Activated naive CD4-positive, alpha-beta T cell treated with anti-CD3 and anti-CD28 coated beads, Interleukin-2, amount 50 U/mL, for 72 hours (primary cell): ENCODE measurements around the gene NDE1. TPM values are rescaled to one million over a fixed set of nuclear protein-coding genes. Genes with fewer than 3 reads are reported as not detected.
"Not testable (repeated sequence)": the region's sequence is repeated elsewhere in the genome, so short reads cannot be mapped to it uniquely, and the experiment has no call there.

Experiments
- ATAC-seq, 2 donors: fragments of 150-1000 bp; cut with Tn5 transposase; 2 replicates each; pipeline ENCODE4 v1.10.0; 2021; ENCODE audit warnings: mild to moderate bottlenecking in 2 of 2, moderate library complexity in 2 of 2
- DNase-seq, 2 donors: peaks; one replicate each; pipeline ENCODE4 v3.0.0; 2021 to 2022; ENCODE audit warnings: low spot score in 2 of 2
- H3K27ac Mint-ChIP-seq, 2 donors: one replicate each; pipeline ENCODE4 v1.8.0; 2022; ENCODE audit warnings: mild to moderate bottlenecking in 2 of 2, mixed read lengths in 2 of 2
- H3K36me3 Mint-ChIP-seq, 2 donors: one replicate each; pipeline ENCODE4 v1.8.0; 2022; ENCODE audit warnings: mixed read lengths in 2 of 2
- H3K9me3 Mint-ChIP-seq, 2 donors: one replicate each; pipeline ENCODE4 v1.8.0; 2022; ENCODE audit warnings: mixed read lengths in 2 of 2
- total RNA-seq, 2 donors: library from RNA; stranded (reverse); gene quantifications; one replicate each; pipeline ENCODE4 v1.2.3, GENCODE V29; 2022

Gene NDE1
- total RNA-seq: 100 to 1,000 TPM; 114 to 196 TPM

GRCh38 chr16:15650019-15650697 lies at the start of gene NDE1:
Gene NDE1, plus strand, starts transcription at chr16:15650245. Its CDS starts 14,534 bp downstream, at chr16:15664779.
- peak; percentile 96 to 98 for ATAC-seq

GRCh38 chr16:15601212-15601879 lies 48.7 kb upstream of the NDE1 start:
- DNase-seq (no peak), ATAC-seq (no peak)
- peak overlapping the region in 1 of 2 donors; percentile 47 for H3K27ac Mint-ChIP-seq
- peaks cover 26 to 32% of the 10 kb centered on the region in 2 donors for H3K36me3 Mint-ChIP-seq
- no peaks in the 10 kb centered on the region for H3K9me3 Mint-ChIP-seq

More at GRCh38 chr16:15650019-15650697, at the start of gene NDE1:
- DNase-seq: peak; percentile 78 to 90
- H3K27ac Mint-ChIP-seq: peak within 1 kb of the TSS; percentile 95 to 100
- no peaks in the 10 kb centered on the region for H3K9me3 Mint-ChIP-seq
- H3K36me3 Mint-ChIP-seq: peaks cover 0 to 9% of the 10 kb centered on the region in 2 donors

- Mint-ChIP-seq H3K27ac (peak overlapping the region in 1 of 2 donors; percentile 27), H3K9me3 (no peaks in the 10 kb centered on the region), H3K36me3 (peaks cover 25 to 31% of the 10 kb centered on the region in 2 donors)
- DNase-seq (no peak), ATAC-seq (no peak)
Measured at GRCh38 chr16:15602285-15603044, 47.6 kb upstream of the NDE1 start.

- Mint-ChIP-seq H3K27ac (peak overlapping the region; percentile 9 to 67), H3K9me3 (no peaks in the 10 kb centered on the region), H3K36me3 (peaks cover 20 to 21% of the 10 kb centered on the region in 2 donors)
- no peak for DNase-seq
- ATAC-seq: no peak
Measured at GRCh38 chr16:15604460-15605440, 45.3 kb upstream of the NDE1 start.

GRCh38 chr16:15605839-15606517 lies 44.1 kb upstream of the NDE1 start:
- no peak for DNase-seq
- Mint-ChIP-seq H3K36me3 (peaks cover 21 to 25% of the 10 kb centered on the region in 2 donors), H3K27ac (peak overlapping the region; percentile 48 to 81), H3K9me3 (no peaks in the 10 kb centered on the region)
- no peak for ATAC-seq

GRCh38 chr16:15606518-15607220 lies 43.4 kb upstream of the NDE1 start:
- DNase-seq (no peak), ATAC-seq (no peak)
- Mint-ChIP-seq H3K27ac (peak overlapping the region; percentile 48 to 81), H3K36me3 (peaks cover 21 to 25% of the 10 kb centered on the region in 2 donors), H3K9me3 (no peaks in the 10 kb centered on the region)

- DNase-seq, H3K9me3 Mint-ChIP-seq, ATAC-seq: not testable (repeated sequence)
- peak overlapping the region; percentile 48 to 81 for H3K27ac Mint-ChIP-seq
- H3K36me3 Mint-ChIP-seq: peaks cover 17 to 20% of the 10 kb centered on the region in 2 donors
Measured at GRCh38 chr16:15607221-15607699, 42.8 kb upstream of the NDE1 start.

- ATAC-seq: no peak
- H3K36me3 Mint-ChIP-seq: peaks cover 17 to 20% of the 10 kb centered on the region in 2 donors
- H3K9me3 Mint-ChIP-seq: no peaks in the 10 kb centered on the region
- H3K27ac Mint-ChIP-seq: peak overlapping the region in 1 of 2 donors; percentile 48
- DNase-seq: no peak
Measured at GRCh38 chr16:15607700-15608396, 42.2 kb upstream of the NDE1 start.

- no peaks in the 10 kb centered on the region for H3K9me3 Mint-ChIP-seq
- peaks cover 12 to 19% of the 10 kb centered on the region in 2 donors for H3K36me3 Mint-ChIP-seq
- DNase-seq (no peak), ATAC-seq (no peak)
- no peak overlapping the region for H3K27ac Mint-ChIP-seq
Measured at GRCh38 chr16:15608398-15609285, 41.4 kb upstream of the NDE1 start.

- DNase-seq (no peak), ATAC-seq (no peak)
- H3K36me3 Mint-ChIP-seq: peaks cover 6 to 14% of the 10 kb centered on the region in 2 donors
- H3K9me3 Mint-ChIP-seq: no peaks in the 10 kb centered on the region
- H3K27ac Mint-ChIP-seq: no peak overlapping the region
Measured at GRCh38 chr16:15609286-15609649, 40.8 kb upstream of the NDE1 start.

GRCh38 chr16:15610369-15610871 lies 39.6 kb upstream of the NDE1 start:
- DNase-seq (no peak), ATAC-seq (peak; percentile 68 to 79)
- Mint-ChIP-seq H3K36me3 (peaks cover 5 to 14% of the 10 kb centered on the region in 2 donors), H3K9me3 (no peaks in the 10 kb centered on the region), H3K27ac (peak overlapping the region in 1 of 2 donors; percentile 59)

- Mint-ChIP-seq H3K36me3 (peaks cover 5 to 9% of the 10 kb centered on the region in 2 donors), H3K27ac (peak overlapping the region; percentile 13 to 52), H3K9me3 (no peaks in the 10 kb centered on the region)
- no peak for DNase-seq
- ATAC-seq: no peak
Measured at GRCh38 chr16:15611610-15612009, 38.4 kb upstream of the NDE1 start.

GRCh38 chr16:15613676-15614075 lies 36.4 kb upstream of the NDE1 start:
- Mint-ChIP-seq H3K9me3 (no peaks in the 10 kb centered on the region), H3K27ac (no peak overlapping the region), H3K36me3 (peaks cover 5 to 18% of the 10 kb centered on the region in 2 donors)
- ATAC-seq (no peak), DNase-seq (no peak)
